HG02981 (cell line): ENCODE measurements around the gene NKAPD1.
"Not testable (repeated sequence)": the region's sequence is repeated elsewhere in the genome, so short reads cannot be mapped to it uniquely, and the experiment has no call there.

ENCODE experiments used
- ATAC-seq: cut with Tn5 transposase; IDR thresholded peaks from one replicate; pipeline ENCODE4 v1.9.1; 2021; ENCODE audit warnings: mild to moderate bottlenecking, moderate library complexity; ENCODE audit not compliant: unreplicated experiment

Gene NKAPD1

GRCh38 chr11:112085822-112086421 is 11.8 kb downstream of the NKAPD1 start:
- ATAC-seq = peak; percentile 29

- ATAC-seq = peak; percentile 85
Observed at GRCh38 chr11:112086422-112087191, 12.5 kb downstream of the NKAPD1 start, which contains the start of the genes SDHD and TIMM8B. Gene SDHD, plus strand, starts transcription at chr11:112086873. Its CDS starts 35 bp downstream, at chr11:112086908. Gene TIMM8B, minus strand, starts transcription at chr11:112086756. Its CDS starts 33 bp downstream, at chr11:112086723.

- no peak for ATAC-seq
Observed at GRCh38 chr11:112087212-112087611, 13.1 kb downstream of the NKAPD1 start.

- not testable (repeated sequence) for ATAC-seq
Observed at GRCh38 chr11:112095302-112095701, 21.2 kb downstream of the NKAPD1 start.

GRCh38 chr11:112096194-112096593 is 22.1 kb downstream of the NKAPD1 start:
- no peak for ATAC-seq

- no peak for ATAC-seq
Observed at GRCh38 chr11:112097734-112098528, 23.8 kb downstream of the NKAPD1 start.

- no peak for ATAC-seq
Observed at GRCh38 chr11:112100462-112100861, 26.4 kb downstream of the NKAPD1 start.

- ATAC-seq = no peak
Observed at GRCh38 chr11:112103446-112103845, 29.3 kb downstream of the NKAPD1 start.

- no peak for ATAC-seq
Observed at GRCh38 chr11:112106070-112106469, 32.0 kb downstream of the NKAPD1 start.

GRCh38 chr11:112113539-112114457 is 39.7 kb downstream of the NKAPD1 start:
- no peak for ATAC-seq

- no peak for ATAC-seq
Observed at GRCh38 chr11:112114460-112114859, 40.4 kb downstream of the NKAPD1 start.

GRCh38 chr11:112115386-112115785 is 41.3 kb downstream of the NKAPD1 start:
- no peak for ATAC-seq

GRCh38 chr11:112118176-112118575 is 44.1 kb downstream of the NKAPD1 start:
- ATAC-seq = no peak

- ATAC-seq = no peak
Observed at GRCh38 chr11:112121981-112122615, 48.0 kb downstream of the NKAPD1 start.

- no peak for ATAC-seq
Observed at GRCh38 chr11:112123129-112123528, 49.0 kb downstream of the NKAPD1 start.

- no peak for ATAC-seq
Observed at GRCh38 chr11:112127056-112127455, 53.0 kb downstream of the NKAPD1 start.

- no peak for ATAC-seq
Observed at GRCh38 chr11:112128483-112129121, 54.5 kb downstream of the NKAPD1 start.

GRCh38 chr11:112129656-112130055 is 55.6 kb downstream of the NKAPD1 start:
- ATAC-seq = no peak

GRCh38 chr11:112132737-112133136 is 58.6 kb downstream of the NKAPD1 start:
- no peak for ATAC-seq
